H1 (cell line): ENCODE measurements around the gene ZNF442. TPM values are rescaled to one million over a fixed set of nuclear protein-coding genes. Genes with fewer than 3 reads are reported as not detected.

ENCODE experiments used
- CEBPB ChIP-seq: IDR thresholded peaks from 2 replicates; pipeline ENCODE4 v1.6.1; 2012; ENCODE audit warnings: low read depth, low read length
- GTF2F1 ChIP-seq: IDR thresholded peaks from 2 replicates; pipeline ENCODE4 v1.6.1; 2012; ENCODE audit warnings: low read depth, low read length, improper control_type of control experiment, borderline replicate concordance
- PHF8 ChIP-seq: fragments of 200-600 bp; sonication (generic); conservative IDR thresholded peaks from 2 replicates; pipeline ENCODE4 v1.7.1; 2012; ENCODE audit warnings: low read depth, mild to moderate bottlenecking, inconsistent platforms, low read length, moderate library complexity
- polyA plus RNA-seq, 7 experiments: library from polyadenylated mRNA; depleted of rRNA in 3 of 7; stranded (reverse) in 5 of 7; unstranded in 2 of 7; fragments of >200 nt in 5 of 7; fragments of 200-250 nt in 2 of 7; gene quantifications; 1 replicate in 5 of 7; 2 replicates in 1 of 7; 4 replicates in 1 of 7; pipeline versions ENCODE4 v1.2.1 to v1.2.3, GENCODE V29; 2011 to 2013; ENCODE audit warnings: missing spikeins in 2 of 7, mixed read lengths in 2 of 7
- total RNA-seq: library from RNA; stranded (reverse); fragmentation: NEBNext Ultra II Directional; extraction: Animal tissue kit (Norgen Biotek cat#: 25700); gene quantifications from 2 replicates; pipeline ENCODE4 v1.2.1, GENCODE V29; 2021
- TF ChIP-seq, protein P1 (sequence below): IDR thresholded peaks from 2 replicates; pipeline ENCODE4 v1.6.1; 2012; ENCODE audit warnings: low read length, inconsistent platforms

The ZNF442 gene
- total and polyA plus RNA-seq, 2 of the 8 experiments (the other 6 are each of a cell fraction or from before 2014, with no cell fraction given) = 0.60 to 2.4 TPM

- TF ChIP-seq, protein P1, sequence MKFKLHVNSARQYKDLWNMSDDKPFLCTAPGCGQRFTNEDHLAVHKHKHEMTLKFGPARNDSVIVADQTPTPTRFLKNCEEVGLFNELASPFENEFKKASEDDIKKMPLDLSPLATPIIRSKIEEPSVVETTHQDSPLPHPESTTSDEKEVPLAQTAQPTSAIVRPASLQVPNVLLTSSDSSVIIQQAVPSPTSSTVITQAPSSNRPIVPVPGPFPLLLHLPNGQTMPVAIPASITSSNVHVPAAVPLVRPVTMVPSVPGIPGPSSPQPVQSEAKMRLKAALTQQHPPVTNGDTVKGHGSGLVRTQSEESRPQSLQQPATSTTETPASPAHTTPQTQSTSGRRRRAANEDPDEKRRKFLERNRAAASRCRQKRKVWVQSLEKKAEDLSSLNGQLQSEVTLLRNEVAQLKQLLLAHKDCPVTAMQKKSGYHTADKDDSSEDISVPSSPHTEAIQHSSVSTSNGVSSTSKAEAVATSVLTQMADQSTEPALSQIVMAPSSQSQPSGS = no peak
- TF ChIP-seq GTF2F1 (no peak), CEBPB (no peak), PHF8 (no peak)
Observed at GRCh38 chr19:12331211-12331941, 34.1 kb downstream of the ZNF442 start (continued).
